Ovary (tissue), 9 donors: ENCODE data around the gene PCNX1. TPM values are rescaled to one million over a fixed set of nuclear protein-coding genes. Genes with fewer than 3 reads are reported as not detected.
"Not testable (repeated sequence)": the region's sequence is repeated elsewhere in the genome, so short reads cannot be mapped to it uniquely, and the experiment has no call there.

Experiments
- DNase-seq, 5 donors: peaks; one replicate each; pipeline ENCODE4 v3.0.0-alpha.2; 2019 to 2020
- H3K27ac ChIP-seq, 2 donors: fragments of 200-600 bp; one replicate each; pipeline versions ENCODE4 v1.5.1 to v1.8.0; 2019 to 2022
- H3K27me3 ChIP-seq: fragments of 200-600 bp; one replicate; pipeline ENCODE4 v1.8.0; 2022
- H3K36me3 ChIP-seq: fragments of 200-600 bp; sonication (generic); one replicate; pipeline ENCODE4 v1.5.1; 2019
- H3K4me1 ChIP-seq: one replicate; pipeline ENCODE4 v1.8.1; 2013; ENCODE audit warnings: mild to moderate bottlenecking, moderate library complexity; ENCODE audit not compliant: insufficient read depth
- H3K4me3 ChIP-seq: fragments of 200-600 bp; sonication (generic); one replicate; pipeline ENCODE4 v1.5.1; 2017
- H3K9me3 ChIP-seq, 2 donors: fragments of 200-600 bp in 1 of 2; sonication (generic) in 1 of 2; one replicate each; pipeline versions ENCODE4 v1.5.1 to v1.8.1; 2013 to 2019; ENCODE audit warnings: mild to moderate bottlenecking in 1 of 2, moderate library complexity in 1 of 2
- CTCF ChIP-seq, 3 donors: fragments of 450-650 bp in 2 of 3; fragments of 200-600 bp in 1 of 3; IDR thresholded peaks; one replicate each; pipeline versions ENCODE4 v1.5.1 to v1.8.0; 2016 to 2022; ENCODE audit warnings: antibody characterized with exemption in 3 of 3, mild to moderate bottlenecking in 1 of 3
- EP300 ChIP-seq: sonication (generic); formaldehyde crosslinking; IDR thresholded peaks from one replicate; pipeline ENCODE4 v1.6.1; 2017; ENCODE audit warnings: antibody characterized with exemption
- POLR2A ChIP-seq: fragments of 450-650 bp; IDR thresholded peaks from one replicate; pipeline ENCODE4 v1.6.1; 2017; ENCODE audit warnings: antibody characterized with exemption, mild to moderate bottlenecking, moderate library complexity
- WGBS, 3 donors: extraction: QIAGEN DNeasy Blood & Tissue Kit in 1 of 3; methylation state at CpG; one replicate each; pipeline versions ENCODE4 v1.1.5 to v1.1.7; 2013 to 2017; 5-methylcytosine and 5-hydroxymethylcytosine counted together
- intact Hi-C, 4 donors: fragments of 100-400 bp; cut with DNase I; formaldehyde crosslinking; loops; one replicate each; pipeline versions ENCODE4 v1.11.0 to v1.15.1; 2022 to 2023
- polyA plus RNA-seq, 2 donors: library from polyadenylated mRNA; stranded (reverse); fragments of 200-250 nt in 1 of 2; fragments of 350-450 nt in 1 of 2; fragmentation: Illumina TruSeq in 1 of 2; extraction: RNeasy Lipid Tissue Mini Kit (QIAGEN cat#74804) in 1 of 2; gene quantifications; one replicate each; pipeline ENCODE4 v1.2.3, GENCODE V29; 2013 to 2014
- total RNA-seq, 7 donors: library from RNA; depleted of rRNA in 2 of 7; stranded (reverse); fragments of >200 nt in 2 of 7; fragmentation: NEBNext Ultra II Directional in 3 of 7; extraction: Animal tissue kit (Norgen Biotek cat#: 25700) in 3 of 7; gene quantifications; one replicate each; pipeline versions ENCODE4 v1.1.0 to v1.2.4, GENCODE V29; 2016 to 2023
- donor health status: DM: no; HTN: no; CAD: no; lungs with moderate emphysema.
- donor health status: DM: no; HTN: no; CAD: no.
- donor health status: Bipolar disorder and iron deficiency.
- donor health status: DM: yes; HTN: yes; CAD: no.
- donor health status: DM: no; HTN: no; CAD: no.
- donor health status: DM: yes; HTN: yes; CAD: no.

PCNX1 gene
- total and polyA plus RNA-seq, 9 donors = 13.3 to 101 (median 69.5) TPM

DNA sequence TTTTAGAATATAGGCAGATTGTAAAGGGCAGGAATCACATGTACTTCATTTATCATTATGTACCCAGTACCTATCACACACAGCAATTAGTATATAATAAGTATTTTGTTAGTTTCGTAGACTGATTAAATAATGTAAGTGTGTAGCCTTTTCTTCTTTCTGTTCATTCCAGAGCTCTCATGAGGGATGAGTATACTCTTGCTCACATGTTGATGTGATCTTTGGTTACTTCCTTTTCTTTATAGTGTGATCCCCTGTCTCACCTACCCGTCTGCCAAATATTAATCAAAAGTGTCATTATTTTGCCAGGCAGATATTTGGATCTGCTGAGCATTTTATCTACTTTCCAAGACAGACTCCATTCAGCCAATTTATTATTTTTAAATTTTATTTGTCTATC lies 156.1 kb downstream of the PCNX1 start:
- Histone ChIP-seq H3K27ac (no peak overlapping the region), H3K4me1 (no peaks in the 10 kb centered on the region), H3K9me3 (no peaks in the 10 kb centered on the region), H3K4me3 (no peak overlapping the region), H3K27me3 (no peaks in the 10 kb centered on the region), H3K36me3 (no peaks in the 10 kb centered on the region)
- DNase-seq = no peak
- TF ChIP-seq EP300 = no peak
- no peak for TF ChIP-seq CTCF (IDR thresholded peaks at IDR 0.05)
- no peak for TF ChIP-seq POLR2A
- intact Hi-C loops = no loop called here
- WGBS, 3 donors = 73 to 81% (median 76%) methylated on average over 2 of the region's 2 CpGs

DNA sequence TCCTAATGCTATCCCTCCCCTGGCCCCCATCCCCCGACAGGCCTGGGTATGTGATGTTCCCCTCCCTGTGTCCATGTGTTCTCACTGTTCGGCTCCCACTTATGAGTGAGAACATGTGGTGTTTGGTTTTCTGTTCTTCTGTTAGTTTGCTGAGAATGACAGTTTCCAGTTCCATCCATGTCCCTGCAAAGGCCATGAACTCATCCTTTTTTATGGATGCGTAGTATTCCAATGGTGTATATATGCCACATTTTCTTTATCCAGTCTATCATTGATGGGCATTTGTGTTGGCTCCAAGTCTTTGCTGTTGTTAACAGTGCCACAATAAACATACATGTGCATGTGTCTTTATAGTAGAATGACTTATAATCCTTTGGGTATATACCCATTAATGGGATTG lies 157.5 kb downstream of the PCNX1 start:
- H3K27me3 ChIP-seq, intact Hi-C loops, H3K4me3 ChIP-seq, H3K36me3 ChIP-seq, H3K9me3 ChIP-seq, H3K27ac ChIP-seq, DNase-seq, H3K4me1 ChIP-seq: not testable (repeated sequence)
- WGBS, 3 donors = 95 to 100% (median 99%) methylated on average over 3 of the region's 3 CpGs

DNA sequence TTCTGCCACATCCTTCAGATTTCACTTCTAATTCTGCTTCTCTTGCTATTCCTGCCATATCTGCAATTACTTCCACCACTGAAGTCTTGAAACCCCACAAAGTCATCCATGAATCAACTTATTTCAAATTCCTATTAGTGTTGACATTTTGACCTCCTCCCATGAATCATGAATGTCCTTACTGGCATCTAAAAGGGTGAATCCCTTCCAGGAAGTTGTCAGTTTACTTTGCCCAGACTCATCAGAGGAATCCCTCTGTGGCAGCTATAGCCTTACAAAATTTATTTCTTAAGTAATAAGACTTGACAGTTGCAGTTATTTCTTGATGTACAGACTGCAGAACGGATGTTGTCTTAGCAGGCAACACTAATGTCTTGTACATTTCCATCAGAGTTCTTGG lies 162.9 kb downstream of the PCNX1 start:
- no peak overlapping the region for H3K27ac ChIP-seq
- H3K9me3 ChIP-seq = no peaks in the 10 kb centered on the region
- no peaks in the 10 kb centered on the region for H3K36me3 ChIP-seq
- intact Hi-C loops = no loop called here
- 84 to 97% (median 96%) methylated on average over 1 of the region's 1 CpG for WGBS, 3 donors
- DNase-seq = no peak
- no peaks in the 10 kb centered on the region for H3K4me1 ChIP-seq
- no peak overlapping the region for H3K4me3 ChIP-seq
- TF ChIP-seq EP300 (no peak), CTCF (IDR thresholded peaks at IDR 0.05) (no peak), POLR2A (no peak)
- no peaks in the 10 kb centered on the region for H3K27me3 ChIP-seq

GRCh38 chr14:71071042-71071441 lies 163.8 kb downstream of the PCNX1 start:
- 81 to 95% (median 93%) methylated on average over 1 of the region's 1 CpG for WGBS, 3 donors
- no peaks in the 10 kb centered on the region for H3K9me3 ChIP-seq
- no peak overlapping the region for H3K27ac ChIP-seq
- H3K4me3 ChIP-seq = no peak overlapping the region
- TF ChIP-seq CTCF (IDR thresholded peaks at IDR 0.05) = no peak
- no peak for TF ChIP-seq POLR2A
- no peak for TF ChIP-seq EP300
- no peaks in the 10 kb centered on the region for H3K4me1 ChIP-seq
- intact Hi-C loops = no loop called here
- no peaks in the 10 kb centered on the region for H3K27me3 ChIP-seq
- H3K36me3 ChIP-seq = no peaks in the 10 kb centered on the region
- no peak for DNase-seq

DNA sequence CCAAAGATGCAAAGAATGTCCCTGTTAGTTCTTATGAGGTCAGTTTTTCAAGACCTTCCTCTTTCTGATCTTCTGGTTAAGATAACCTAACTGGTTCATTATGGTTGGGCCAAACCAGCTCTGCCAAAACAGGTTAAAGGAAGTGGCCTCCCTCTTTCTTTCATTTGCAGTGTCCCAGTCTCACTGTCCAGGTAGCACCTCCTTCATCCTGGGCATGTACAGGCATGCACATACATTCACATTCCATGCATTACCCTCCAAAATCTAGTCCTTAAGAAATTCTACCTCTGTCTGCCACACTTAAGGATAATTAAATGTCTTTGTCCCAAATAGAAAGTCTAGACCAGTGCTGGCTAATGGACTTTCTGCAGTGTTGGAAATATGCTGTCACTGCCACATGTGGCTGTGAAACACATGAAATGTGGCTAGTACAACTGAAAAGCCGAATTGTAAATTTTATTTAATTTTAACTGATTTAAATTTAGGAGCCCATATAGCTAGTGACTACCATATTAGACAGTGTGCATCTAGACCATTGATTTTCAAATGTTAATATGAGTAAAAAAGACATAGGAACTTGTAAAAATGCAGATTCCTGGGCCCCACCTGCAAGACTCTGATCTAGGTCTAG lies 169.3 kb downstream of the PCNX1 start:
- WGBS, 3 donors = 96 to 100% (median 96%) methylated on average over 1 of the region's 1 CpG
- Histone ChIP-seq H3K36me3 (no peaks in the 10 kb centered on the region), H3K4me1 (no peaks in the 10 kb centered on the region), H3K4me3 (no peak overlapping the region), H3K27me3 (no peaks in the 10 kb centered on the region), H3K9me3 (no peaks in the 10 kb centered on the region), H3K27ac (no peak overlapping the region)
- no peak for DNase-seq
- intact Hi-C loops = no loop called here
- no peak for TF ChIP-seq CTCF (IDR thresholded peaks at IDR 0.05)
- no peak for TF ChIP-seq POLR2A
- no peak for TF ChIP-seq EP300
